G401 (cell line): ENCODE data around the gene MATN3. TPM values are rescaled to one million over a fixed set of nuclear protein-coding genes. Genes with fewer than 3 reads are reported as not detected.

Source experiments
- DNase-seq: peaks from one replicate; pipeline ENCODE4 v3.0.0-alpha.2; 2015; ENCODE audit warnings: low spot score
- in situ Hi-C: cut with HindIII; loops from 2 replicates; pipeline ENCODE4 v1.10.0; 2016; ENCODE audit warnings: low sequenced_read_pairs, mixed read lengths
- total RNA-seq: library from RNA; depleted of rRNA; stranded (reverse); fragments of >200 nt; shearing (Covaris generic); gene quantifications from 2 replicates; pipeline ENCODE4 v1.2.3, GENCODE V29; 2014

The MATN3 gene
- total RNA-seq, 1 experiment from 2014 or later: not detected

GRCh38 chr2:20042531-20042930, 30.1 kb upstream of the MATN3 start:
- in situ Hi-C loops: no loop called here

GRCh38 chr2:20040489-20041172, 28.2 kb upstream of the MATN3 start:
- DNase-seq: no peak
- in situ Hi-C loops: no loop called here

More at GRCh38 chr2:20042531-20042930, 30.1 kb upstream of the MATN3 start:
- no peak for DNase-seq

- DNase-seq: no peak
- in situ Hi-C loops: no loop called here
Measured at GRCh38 chr2:20037660-20038059, 25.2 kb upstream of the MATN3 start.

DNA sequence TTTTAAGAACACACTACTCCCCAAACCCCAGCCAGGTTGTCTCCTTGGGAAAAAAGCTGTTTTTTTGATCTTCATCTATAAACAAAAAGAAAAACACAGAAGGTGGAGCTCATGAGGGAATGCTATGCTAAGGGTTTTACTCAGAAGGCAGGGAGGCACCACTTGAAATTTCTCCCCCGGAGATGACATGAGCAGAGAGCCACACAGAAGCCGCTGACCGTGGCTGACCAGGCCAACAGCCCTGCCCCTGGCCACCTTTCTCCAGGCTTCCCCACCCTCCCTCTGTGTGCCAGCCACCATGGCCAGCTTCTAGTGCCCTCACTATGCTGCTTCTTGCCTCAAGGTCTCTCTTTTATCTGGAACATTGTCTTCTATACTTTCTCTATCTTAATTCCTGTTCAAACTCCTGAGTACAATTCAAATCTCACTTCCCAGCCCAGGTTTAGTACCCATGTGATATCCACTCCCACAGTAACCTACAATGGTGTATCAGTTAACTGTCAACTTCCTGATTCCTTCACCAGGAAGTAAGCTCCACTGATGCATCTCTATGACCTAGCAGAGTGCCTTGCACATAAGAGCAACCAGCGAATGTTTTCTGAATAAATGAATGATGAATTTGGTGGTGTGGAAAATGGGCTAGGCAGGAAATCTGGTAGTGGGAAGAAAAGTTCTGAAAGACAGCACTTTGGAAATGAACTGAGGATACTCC, 23.6 kb upstream of the MATN3 start:
- in situ Hi-C loops: no loop called here

GRCh38 chr2:20034821-20035220, 22.4 kb upstream of the MATN3 start:
- in situ Hi-C loops: no loop called here
- DNase-seq: no peak

More for the DNA sequence above, 23.6 kb upstream of the MATN3 start:
- no peak for DNase-seq

DNA sequence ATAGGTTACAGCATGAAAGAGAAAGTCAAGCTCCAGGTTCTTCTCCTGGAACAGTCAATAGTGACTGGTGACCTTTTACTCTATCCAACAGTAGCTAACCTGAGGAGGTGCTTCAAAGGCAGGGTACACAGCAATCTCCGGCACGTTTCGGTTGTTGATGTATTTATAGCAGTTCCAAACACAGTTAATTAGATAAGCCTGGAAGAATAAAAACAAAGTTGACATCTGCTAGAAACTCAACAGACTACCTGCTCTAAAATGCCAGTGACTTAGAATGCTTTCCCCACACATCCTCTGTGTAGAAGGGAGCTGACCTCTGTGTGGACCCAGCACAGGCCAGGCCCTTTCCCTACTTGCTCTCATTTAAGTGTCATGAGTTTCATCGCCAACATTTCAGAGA, 21.8 kb upstream of the MATN3 start:
- in situ Hi-C loops: no loop called here
- no peak for DNase-seq

DNA sequence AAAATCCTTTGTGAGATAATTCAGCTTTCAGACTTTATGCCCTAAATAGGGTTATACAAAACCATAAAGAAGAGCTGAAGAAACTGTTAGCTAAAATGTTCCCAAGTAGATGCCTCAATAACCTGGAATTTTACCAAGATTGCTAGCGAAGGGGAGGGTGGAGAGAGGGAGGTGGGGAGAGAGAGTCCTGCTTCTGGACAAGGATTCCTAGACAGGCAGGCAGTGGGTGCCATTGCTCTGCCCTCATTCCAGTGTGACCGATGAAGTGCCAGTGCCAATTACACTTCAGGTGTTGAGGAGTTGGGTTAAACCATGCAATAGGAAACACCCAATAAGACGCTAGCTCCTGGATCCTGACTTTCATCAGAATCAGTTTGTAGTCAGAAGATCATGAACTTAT, 20.9 kb upstream of the MATN3 start:
- DNase-seq: no peak
- in situ Hi-C loops: no loop called here

- no peak for DNase-seq
- in situ Hi-C loops: no loop called here
Measured at GRCh38 chr2:20030224-20030623, 17.8 kb upstream of the MATN3 start.

DNA sequence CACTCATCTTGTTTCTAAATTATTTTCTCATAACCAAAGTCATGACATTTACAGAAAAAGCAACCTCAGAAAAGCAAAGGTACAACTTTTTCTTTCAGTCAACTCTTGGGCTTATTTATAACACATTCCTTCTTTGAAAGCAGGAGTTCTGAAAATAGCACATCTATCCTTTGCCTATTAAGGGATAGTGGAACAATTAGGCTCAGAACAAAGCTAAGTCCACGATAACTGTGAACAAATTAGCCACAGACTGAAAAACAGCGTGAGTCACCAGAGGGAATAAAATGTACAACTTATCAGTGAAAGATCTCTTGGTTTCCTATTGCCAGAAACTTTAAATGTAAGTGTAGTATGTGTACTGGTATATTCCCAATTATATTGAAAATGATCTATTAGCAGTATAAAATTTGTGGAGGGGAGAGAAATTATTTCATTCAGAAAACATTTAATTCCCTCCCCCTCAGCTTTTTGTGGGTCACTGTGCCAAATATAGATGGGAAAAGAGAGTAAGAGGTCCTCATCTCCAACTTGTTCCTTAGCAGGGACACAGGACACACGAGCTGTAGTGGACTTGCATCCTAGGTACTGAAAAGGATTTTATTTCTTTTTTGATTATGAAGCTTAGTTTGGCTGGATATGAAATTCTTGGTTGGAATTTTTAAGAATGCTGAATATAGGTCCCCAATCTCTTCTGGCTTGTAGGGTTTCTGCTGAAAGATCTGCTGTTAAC, 15.4 kb upstream of the MATN3 start:
- no peak for DNase-seq
- in situ Hi-C loops: no loop called here

GRCh38 chr2:20027260-20027677, 14.8 kb upstream of the MATN3 start:
- no peak for DNase-seq
- in situ Hi-C loops: no loop called here

DNA sequence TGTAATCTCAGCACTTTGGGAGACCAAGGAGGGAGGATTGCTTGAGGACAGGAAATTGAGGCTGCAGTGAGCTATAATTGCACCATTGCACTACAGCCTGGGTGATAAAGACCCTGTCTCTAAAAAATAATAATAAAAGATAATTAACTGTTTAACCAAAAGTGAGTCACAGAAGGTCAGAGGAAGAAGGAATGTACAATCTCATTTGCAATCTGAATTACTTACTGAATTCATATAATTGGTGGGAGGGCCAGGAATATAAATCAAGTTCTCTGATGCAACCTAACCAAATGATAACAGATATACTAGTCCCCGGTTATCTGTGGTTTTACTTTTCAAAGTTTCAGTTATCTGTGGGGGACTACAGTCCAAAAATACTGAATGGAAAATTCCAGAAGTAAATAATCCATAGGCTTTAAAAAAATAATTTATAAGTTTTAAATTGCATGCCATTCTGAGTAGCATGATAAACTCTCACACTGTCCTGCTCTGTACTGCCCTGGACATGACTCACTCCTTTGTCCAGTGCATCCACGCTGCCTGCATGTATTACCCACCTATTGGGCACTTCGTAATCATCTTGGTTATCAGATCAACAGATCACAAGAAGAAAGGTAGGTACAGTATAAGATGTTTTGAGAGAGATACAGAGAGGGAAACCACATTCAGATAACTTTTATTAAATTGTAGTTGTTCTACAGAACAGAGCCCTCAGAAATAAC, 12.8 kb upstream of the MATN3 start:
- DNase-seq: no peak
- in situ Hi-C loops: no loop called here

- in situ Hi-C loops: no loop called here
- no peak for DNase-seq
Measured at GRCh38 chr2:20023688-20024087, 11.2 kb upstream of the MATN3 start.

GRCh38 chr2:20021405-20022009, 9.0 kb upstream of the MATN3 start:
- in situ Hi-C loops: no loop called here

DNA sequence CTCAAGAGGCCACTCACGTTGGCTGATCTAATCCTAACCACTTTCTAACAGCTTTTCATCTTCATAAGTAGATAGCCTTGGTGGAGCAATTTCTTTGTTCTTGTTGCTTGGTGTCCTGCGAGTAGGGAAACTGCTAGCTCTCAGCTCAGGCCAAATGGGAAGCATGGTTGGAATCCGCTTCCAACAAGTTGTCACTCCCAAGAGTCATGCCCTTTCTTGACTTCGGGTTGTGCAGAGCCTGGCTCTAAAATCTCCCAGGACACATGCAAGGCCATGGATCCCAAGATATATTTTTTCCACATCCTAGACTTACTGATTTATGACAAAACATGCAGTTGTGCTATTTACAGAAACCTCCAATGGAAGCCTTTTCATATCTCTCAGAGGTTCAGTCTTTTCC, 7.3 kb upstream of the MATN3 start:
- DNase-seq: no peak
- in situ Hi-C loops: no loop called here

More at GRCh38 chr2:20021405-20022009, 9.0 kb upstream of the MATN3 start:
- no peak for DNase-seq

GRCh38 chr2:20018601-20019152, 6.2 kb upstream of the MATN3 start:
- no peak for DNase-seq
- in situ Hi-C loops: no loop called here

GRCh38 chr2:20016346-20016745, 3.9 kb upstream of the MATN3 start:
- in situ Hi-C loops: no loop called here
- DNase-seq: no peak

GRCh38 chr2:20015482-20016083, 3.1 kb upstream of the MATN3 start:
- in situ Hi-C loops: no loop called here
- peak; percentile 69 for DNase-seq

DNA sequence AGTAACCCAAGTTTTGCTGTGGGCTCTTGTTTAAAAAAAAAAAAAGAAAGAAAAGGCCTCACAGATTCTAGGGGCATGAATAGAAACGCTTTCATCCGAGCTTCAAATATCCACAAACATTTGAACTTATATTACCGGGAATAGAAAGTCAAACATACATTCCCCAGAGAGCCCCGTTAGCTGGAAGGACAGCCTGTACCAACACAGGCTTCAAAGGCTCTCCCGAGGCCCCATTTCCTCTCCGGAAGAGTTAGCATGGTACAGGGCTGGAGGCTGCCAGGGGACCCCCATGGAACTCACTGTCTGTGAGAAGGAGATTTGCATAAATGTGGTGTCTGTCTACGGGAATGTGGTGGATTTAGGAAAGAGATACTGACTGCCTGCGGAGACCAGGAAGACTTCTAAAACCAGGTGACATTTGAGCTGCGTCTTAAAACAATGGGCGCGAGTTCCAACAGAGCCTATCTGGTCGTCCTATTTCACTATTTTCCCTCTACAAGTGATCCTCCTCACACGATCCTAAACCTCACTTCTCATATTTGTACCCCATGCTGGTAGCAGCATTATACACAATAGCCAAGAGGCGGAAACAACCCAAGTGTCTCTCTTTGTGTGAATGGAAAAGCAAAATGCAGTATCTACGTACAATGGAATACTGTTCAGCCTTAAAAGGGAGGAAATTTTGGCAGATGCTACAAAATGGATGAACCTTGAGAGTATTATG, 820 bp upstream of the MATN3 start:
- in situ Hi-C loops: no loop called here
- no peak for DNase-seq
